Ishikawa (cell line): ENCODE results near the gene SLC35D2.

Experiments
- CEBPB ChIP-seq: IDR thresholded peaks from 2 replicates; pipeline ENCODE4 v1.6.1; 2012
- EGR1 ChIP-seq: IDR thresholded peaks from 2 replicates; pipeline ENCODE4 v1.6.1; 2012
- EP300 ChIP-seq: IDR thresholded peaks from 2 replicates; pipeline ENCODE4 v1.6.1; 2012; ENCODE audit warnings: borderline replicate concordance
- MAX ChIP-seq: IDR thresholded peaks from 2 replicates; pipeline ENCODE4 v1.6.1; 2012
- NFIC ChIP-seq: IDR thresholded peaks from 2 replicates; pipeline ENCODE4 v1.6.1; 2012
- RAD21 ChIP-seq: IDR thresholded peaks from 2 replicates; pipeline ENCODE4 v1.6.1; 2012; ENCODE audit warnings: low read depth
- REST ChIP-seq: IDR thresholded peaks from 2 replicates; pipeline ENCODE4 v1.6.1; 2012; ENCODE audit warnings: low read depth, mild to moderate bottlenecking
- TAF1 ChIP-seq: IDR thresholded peaks from 2 replicates; pipeline ENCODE4 v1.6.1; 2012; ENCODE audit warnings: low read depth, mild to moderate bottlenecking
- TEAD4 ChIP-seq: IDR thresholded peaks from 2 replicates; pipeline ENCODE4 v1.6.1; 2012
- USF1 ChIP-seq: IDR thresholded peaks from 2 replicates; pipeline ENCODE4 v1.6.1; 2012
- YY1 ChIP-seq: IDR thresholded peaks from 2 replicates; pipeline ENCODE4 v1.6.1; 2012; ENCODE audit warnings: low read depth
- ZBTB7A ChIP-seq: IDR thresholded peaks from 2 replicates; pipeline ENCODE4 v1.6.1; 2012; ENCODE audit warnings: low read depth

GRCh38 chr9:96429732-96430131 lies 46.2 kb upstream of the SLC35D2 start:
- TF ChIP-seq EP300: no peak
- no peak for TF ChIP-seq EGR1
- no peak for TF ChIP-seq USF1
- no peak for TF ChIP-seq YY1
- no peak for TF ChIP-seq NFIC
- no peak for TF ChIP-seq RAD21
- no peak for TF ChIP-seq MAX
- no peak for TF ChIP-seq CEBPB
- TF ChIP-seq ZBTB7A: no peak
- TF ChIP-seq TEAD4: no peak
- TF ChIP-seq TAF1: no peak
- TF ChIP-seq REST: no peak
